Lower lobe of right lung (tissue), 2 donors: ENCODE data around the gene GGT6. TPM values are rescaled to one million over a fixed set of nuclear protein-coding genes. Genes with fewer than 3 reads are reported as not detected.
A peak's percentile ranks its signal among the peaks of the same experiment; 100 is the strongest.

Source experiments
- ATAC-seq, 2 donors: fragments of 200-7000 bp; cut with Tn5 transposase; one replicate each; pipeline ENCODE4 v1.9.1; 2020 to 2022; ENCODE audit warnings: mild to moderate bottlenecking in 2 of 2, moderate library complexity in 2 of 2
- DNase-seq: peaks from one replicate; pipeline ENCODE4 v3.0.0-alpha.2; 2020
- H3K27ac ChIP-seq: fragments of 200-600 bp; one replicate; pipeline ENCODE4 v1.8.0; 2022
- H3K27me3 ChIP-seq: fragments of 200-600 bp; one replicate; pipeline ENCODE4 v1.8.0; 2022; ENCODE audit warnings: low read depth
- H3K36me3 ChIP-seq: fragments of 200-600 bp; one replicate; pipeline ENCODE4 v1.8.0; 2022; ENCODE audit warnings: mild to moderate bottlenecking
- H3K4me1 ChIP-seq: fragments of 200-600 bp; one replicate; pipeline ENCODE4 v1.8.0; 2022
- H3K4me3 ChIP-seq: fragments of 200-600 bp; one replicate; pipeline ENCODE4 v1.8.0; 2022; ENCODE audit warnings: mild to moderate bottlenecking
- H3K9me3 ChIP-seq: fragments of 200-600 bp; one replicate; pipeline ENCODE4 v1.8.0; 2022
- CTCF ChIP-seq: fragments of 200-600 bp; IDR thresholded peaks from one replicate; pipeline ENCODE4 v1.8.0; 2022; ENCODE audit warnings: antibody characterized with exemption, mild to moderate bottlenecking
- intact Hi-C: fragments of 100-400 bp; cut with DNase I; formaldehyde crosslinking; loops from one replicate; pipeline ENCODE4 v1.11.0; 2022
- long read RNA-seq: library from polyadenylated mRNA; unstranded; transcript quantifications from one replicate; pipeline ENCODE4 v2.0.0, GENCODE V29; 2021
- total RNA-seq: library from RNA; stranded (reverse); fragmentation: NEBNext Ultra II Directional; extraction: Animal tissue kit (Norgen Biotek cat#: 25700); gene quantifications from one replicate; pipeline ENCODE4 v1.2.1, GENCODE V29; 2021
- donor health status: DM: no; HTN: yes; CAD: no; lungs with severe emphysema.

GGT6 gene
- 3.7 TPM for total RNA-seq
- long read RNA-seq, partial matches to known transcripts: 2 of 7 reads
- long read RNA-seq, other reads (novel, unspliced or antisense): 3 of 7 reads

- intact Hi-C loops: loop anchor here (10.0 kb wide), 1 partner anchor 64 kb away; no protein-coding TSS in a partner anchor
- peak; percentile 82 for DNase-seq
- Histone ChIP-seq H3K9me3 (no peaks in the 10 kb centered on the region), H3K27ac (no peak within 1 kb of the TSS), H3K36me3 (no peaks in the 10 kb centered on the region), H3K4me1 (peaks cover 24% of the 10 kb centered on the region), H3K27me3 (no peaks in the 10 kb centered on the region), H3K4me3 (peak within 1 kb of the TSS; percentile 23)
- TF ChIP-seq CTCF: no peak
- ATAC-seq: peak; percentile 71 to 75
Measured at GRCh38 chr17:4560421-4560820, at the start of gene GGT6. TSS of gene GGT6 (minus strand) at chr17:4560577. CDS start at chr17:4560521, 56 bp downstream.

- H3K4me3 ChIP-seq: peak overlapping the region; percentile 34
- TF ChIP-seq CTCF: no peak
- no peaks in the 10 kb centered on the region for H3K27me3 ChIP-seq
- peak; percentile 78 to 87 for ATAC-seq
- H3K36me3 ChIP-seq: no peaks in the 10 kb centered on the region
- intact Hi-C loops: no loop called here
- H3K4me1 ChIP-seq: peaks cover 25% of the 10 kb centered on the region
- DNase-seq: no peak
- no peaks in the 10 kb centered on the region for H3K9me3 ChIP-seq
- H3K27ac ChIP-seq: peak overlapping the region; percentile 74
Measured at GRCh38 chr17:4610162-4610561, 49.8 kb upstream of the GGT6 start.

- TF ChIP-seq CTCF: no peak
- no peak overlapping the region for H3K4me3 ChIP-seq
Measured at GRCh38 chr17:4609761-4610160, 49.4 kb upstream of the GGT6 start.

GRCh38 chr17:4607773-4608187 is 47.4 kb upstream of the GGT6 start:
- no peak overlapping the region for H3K4me3 ChIP-seq
- ATAC-seq: peak; percentile 35 to 53
- DNase-seq: peak; percentile 75
- TF ChIP-seq CTCF: no peak
- peaks cover 25% of the 10 kb centered on the region for H3K4me1 ChIP-seq
- intact Hi-C loops: no loop called here
- H3K27me3 ChIP-seq: no peaks in the 10 kb centered on the region
- peak overlapping the region; percentile 48 for H3K27ac ChIP-seq
- no peaks in the 10 kb centered on the region for H3K36me3 ChIP-seq
- no peaks in the 10 kb centered on the region for H3K9me3 ChIP-seq

More at GRCh38 chr17:4609761-4610160, 49.4 kb upstream of the GGT6 start:
- Histone ChIP-seq H3K36me3 (no peaks in the 10 kb centered on the region), H3K4me1 (peaks cover 25% of the 10 kb centered on the region), H3K27ac (no peak overlapping the region), H3K27me3 (no peaks in the 10 kb centered on the region), H3K9me3 (no peaks in the 10 kb centered on the region)
- ATAC-seq: no peak
- DNase-seq: no peak
- intact Hi-C loops: no loop called here

- H3K9me3 ChIP-seq: no peaks in the 10 kb centered on the region
- no peaks in the 10 kb centered on the region for H3K36me3 ChIP-seq
- TF ChIP-seq CTCF: no peak
- peak overlapping the region; percentile 48 for H3K27ac ChIP-seq
- ATAC-seq (no peak), DNase-seq (no peak)
- peaks cover 25% of the 10 kb centered on the region for H3K4me1 ChIP-seq
- no peak overlapping the region for H3K4me3 ChIP-seq
- no peaks in the 10 kb centered on the region for H3K27me3 ChIP-seq
- intact Hi-C loops: no loop called here
Measured at GRCh38 chr17:4607261-4607741, 46.9 kb upstream of the GGT6 start.
